ENCODE measurements around the gene RAB42. TPM values are rescaled to one million over a fixed set of nuclear protein-coding genes. Genes with fewer than 3 reads are reported as not detected.

The RAB42 gene
- total and polyA plus RNA-seq, 12 donors, result 0.17 to 3.4 (median 0.54) TPM

GRCh38 chr1:28640766-28641165 is 48.7 kb downstream of the RAB42 start:
- WGBS, 2 donors, result 85 to 96% methylated on average over 1 of the region's 1 CpG
- no peaks in the 10 kb centered on the region for H3K9me3 ChIP-seq
- ATAC-seq (no peak), DNase-seq (no peak)
- H3K4me1 ChIP-seq, result peaks cover 0 to 36% (median 28%) of the 10 kb centered on the region in 9 donors
- no peak for TF ChIP-seq CTCF (IDR thresholded peaks at IDR 0.05)
- H3K27me3 ChIP-seq, result no peaks in the 10 kb centered on the region
- intact Hi-C loops (cut with DNase I), result loop anchor here in 7 of 10 donors (5.0 to 10.0 kb wide), 7 partner anchors 97 to 542 kb away; partner anchors contain the start of genes YTHDF2 (in 2 of the 7) and SRSF4 (in 1 of the 7)
- H3K4me3 ChIP-seq, result no peak overlapping the region
- H3K36me3 ChIP-seq, result no peaks in the 10 kb centered on the region
- no peak overlapping the region for H3K27ac ChIP-seq

GRCh38 chr1:28642056-28642846 is 50.2 kb downstream of the RAB42 start:
- Histone ChIP-seq H3K27ac (peak overlapping the region in 9 of 10 donors; percentile 86 to 95 (median 91)), H3K9me3 (no peaks in the 10 kb centered on the region), H3K4me1 (peaks cover 0 to 37% (median 29%) of the 10 kb centered on the region in 9 donors), H3K27me3 (no peaks in the 10 kb centered on the region), H3K4me3 (peak overlapping the region; percentile 44 to 98 (median 80)), H3K36me3 (no peaks in the 10 kb centered on the region)
- intact Hi-C loops (cut with DNase I), result loop anchor here in 8 of 10 donors (2.0 to 10.0 kb wide), 9 partner anchors 27 to 540 kb away; partner anchors contain the start of genes YTHDF2 (in 3 of the 8), GMEB1 (in 2 of the 8) and SRSF4 (in 1 of the 8)
- ATAC-seq, result peak; percentile 6 to 40 (median 26)
- 0 to 1% methylated on average over 26 of the region's 26 CpGs for WGBS, 2 donors
- DNase-seq, result no peak
- no peak for TF ChIP-seq CTCF (IDR thresholded peaks at IDR 0.05)

GRCh38 chr1:28642847-28643635 is 51.0 kb downstream of the RAB42 start, which contains the start of gene TAF12:
Gene TAF12 (minus strand): TSS chr1:28643067. CDS start chr1:28622081, 20,986 bp downstream.
- Histone ChIP-seq H3K4me3 (peak within 1 kb of the TSS; percentile 44 to 98 (median 80)), H3K4me1 (peaks cover 8 to 45% (median 37%) of the 10 kb centered on the region in 9 donors), H3K9me3 (no peaks in the 10 kb centered on the region), H3K36me3 (no peaks in the 10 kb centered on the region), H3K27ac (peak within 1 kb of the TSS; percentile 38 to 95 (median 90)), H3K27me3 (no peaks in the 10 kb centered on the region)
- ATAC-seq (peak; percentile 95 to 97 (median 96)), DNase-seq (peak; percentile 90 to 92)
- peak in 7 of 9 donors; percentile 29 to 62 (median 54) for TF ChIP-seq CTCF (IDR thresholded peaks at IDR 0.05)
- intact Hi-C loops (cut with DNase I), result loop anchor here in 8 of 10 donors (1.0 to 10.0 kb wide), 10 partner anchors 26 to 539 kb away; partner anchors contain the start of genes YTHDF2 (in 4 of the 8), GMEB1 (in 2 of the 8) and SRSF4 (in 1 of the 8)
- WGBS, 2 donors, result 1% methylated on average over 49 of the region's 49 CpGs

- Histone ChIP-seq H3K27me3 (no peaks in the 10 kb centered on the region), H3K27ac (peak overlapping the region in 7 of 10 donors; percentile 86 to 95 (median 91)), H3K36me3 (no peaks in the 10 kb centered on the region), H3K4me1 (peaks cover 8 to 55% (median 46%) of the 10 kb centered on the region in 9 donors), H3K4me3 (peak overlapping the region in 1 of 10 donors; percentile 68), H3K9me3 (no peaks in the 10 kb centered on the region)
- intact Hi-C loops (cut with DNase I), result loop anchor here in 7 of 10 donors (5.0 to 10.0 kb wide), 7 partner anchors 93 to 538 kb away; partner anchors contain the start of genes YTHDF2 (in 2 of the 7) and SRSF4 (in 1 of the 7)
- DNase-seq (no peak), ATAC-seq (no peak)
- 76 to 95% methylated on average over 3 of the region's 3 CpGs for WGBS, 2 donors
- no peak for TF ChIP-seq CTCF (IDR thresholded peaks at IDR 0.05)
These were observed 52.4 kb downstream of the RAB42 start for GRCh38 chr1:28644494-28644893.
